GM12892 (cell line): ENCODE results near the gene OPN1MW3.

Experiments
- POLR2A ChIP-seq: IDR thresholded peaks from 2 replicates; pipeline ENCODE4 v1.6.1; 2011; ENCODE audit warnings: low read depth, low read length, control low read depth
- TAF1 ChIP-seq: IDR thresholded peaks from 2 replicates; pipeline ENCODE4 v1.6.1; 2011; ENCODE audit warnings: low read depth, mild to moderate bottlenecking, control low read depth, low read length, borderline replicate concordance

- TF ChIP-seq POLR2A (no peak), TAF1 (no peak)
Measured at GRCh38 chrX:154304846-154305245, 47.5 kb downstream of the OPN1MW3 start.
